HG03442 (cell line): Measurements from ENCODE around the gene ITGA1.
A peak's percentile ranks its signal among the peaks of the same experiment; 100 is the strongest.

ENCODE experiments used
- ATAC-seq: cut with Tn5 transposase; IDR thresholded peaks from one replicate; pipeline ENCODE4 v1.9.1; 2021; ENCODE audit warnings: mild to moderate bottlenecking, moderate library complexity; ENCODE audit not compliant: unreplicated experiment

Gene ITGA1

DNA sequence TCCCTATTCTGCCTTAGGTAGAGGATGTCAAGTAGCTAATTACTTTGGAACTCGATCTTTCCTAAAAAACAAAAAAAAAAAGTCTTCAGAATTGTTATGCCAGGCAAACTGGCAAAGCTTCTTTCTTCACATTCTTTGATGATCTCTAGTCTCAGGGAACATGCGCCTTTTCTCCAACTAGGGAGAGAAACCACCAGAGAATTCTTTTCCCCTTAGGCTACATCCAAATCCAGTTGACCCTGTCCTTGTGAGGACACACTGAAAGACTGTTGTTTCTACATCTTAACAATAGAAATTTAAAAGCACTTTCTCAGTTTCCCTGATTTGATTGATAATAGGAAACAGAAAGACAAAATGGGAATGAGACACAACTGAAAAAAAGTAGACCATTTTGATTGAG, 106.7 kb downstream of the ITGA1 start:
- ATAC-seq = no peak

DNA sequence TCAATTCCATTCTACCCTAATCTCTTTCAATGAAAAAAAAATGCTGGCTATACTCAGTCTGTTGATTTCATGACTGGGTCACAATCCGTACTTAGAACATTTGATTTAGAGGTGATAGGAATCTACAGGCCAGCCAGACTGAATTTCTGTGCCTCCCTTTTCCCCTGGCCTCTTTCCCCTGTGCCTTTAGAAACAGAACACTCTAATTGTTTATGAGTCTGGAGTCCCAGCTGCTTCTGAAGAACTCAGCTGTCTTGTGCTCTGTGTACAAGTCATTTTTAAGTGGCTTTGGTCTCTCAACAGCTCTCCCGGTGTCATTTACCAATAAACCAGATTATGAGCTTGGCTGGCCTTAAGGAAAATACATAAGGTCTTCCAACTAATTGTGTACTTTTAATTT, 107.4 kb downstream of the ITGA1 start:
- no peak for ATAC-seq

DNA sequence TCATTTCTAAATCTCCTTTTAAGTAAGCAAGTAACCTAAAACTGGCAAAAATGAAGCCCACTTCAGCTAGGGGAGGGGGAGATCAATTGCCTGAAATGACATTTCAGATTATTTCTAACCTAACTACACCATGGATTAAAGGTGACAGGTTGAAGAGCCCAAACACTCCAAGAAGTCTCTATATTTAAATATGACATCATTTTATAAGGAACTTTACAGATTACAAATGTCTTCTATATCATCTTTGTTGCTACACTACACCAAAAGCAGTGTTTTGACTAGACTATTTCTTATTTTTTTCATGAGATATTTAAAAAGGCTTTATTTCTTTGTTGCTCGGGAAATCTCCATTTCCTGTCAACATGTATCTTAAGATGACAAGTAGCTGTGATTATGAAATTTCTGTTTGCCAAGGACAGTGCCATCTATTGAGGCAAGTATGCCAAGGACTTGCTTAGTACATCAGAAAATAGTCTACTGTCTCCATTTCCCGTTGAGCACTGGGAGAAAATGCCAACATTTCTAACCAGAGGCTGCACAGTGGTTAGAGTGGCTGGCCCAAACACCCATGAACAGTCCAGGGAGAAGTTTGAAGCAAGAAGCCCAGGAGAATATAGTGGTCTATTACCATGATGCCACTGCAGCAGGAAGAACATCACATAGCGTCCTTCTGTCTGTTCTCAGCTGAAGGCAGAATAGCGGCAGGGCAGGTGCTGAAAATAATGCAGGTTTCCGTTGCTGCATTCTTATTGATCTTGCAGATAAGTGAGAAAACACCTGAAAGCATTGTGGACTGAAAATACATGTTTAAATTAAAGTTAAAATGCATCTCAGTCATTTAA, 108.1 kb downstream of the ITGA1 start:
- ATAC-seq = no peak

DNA sequence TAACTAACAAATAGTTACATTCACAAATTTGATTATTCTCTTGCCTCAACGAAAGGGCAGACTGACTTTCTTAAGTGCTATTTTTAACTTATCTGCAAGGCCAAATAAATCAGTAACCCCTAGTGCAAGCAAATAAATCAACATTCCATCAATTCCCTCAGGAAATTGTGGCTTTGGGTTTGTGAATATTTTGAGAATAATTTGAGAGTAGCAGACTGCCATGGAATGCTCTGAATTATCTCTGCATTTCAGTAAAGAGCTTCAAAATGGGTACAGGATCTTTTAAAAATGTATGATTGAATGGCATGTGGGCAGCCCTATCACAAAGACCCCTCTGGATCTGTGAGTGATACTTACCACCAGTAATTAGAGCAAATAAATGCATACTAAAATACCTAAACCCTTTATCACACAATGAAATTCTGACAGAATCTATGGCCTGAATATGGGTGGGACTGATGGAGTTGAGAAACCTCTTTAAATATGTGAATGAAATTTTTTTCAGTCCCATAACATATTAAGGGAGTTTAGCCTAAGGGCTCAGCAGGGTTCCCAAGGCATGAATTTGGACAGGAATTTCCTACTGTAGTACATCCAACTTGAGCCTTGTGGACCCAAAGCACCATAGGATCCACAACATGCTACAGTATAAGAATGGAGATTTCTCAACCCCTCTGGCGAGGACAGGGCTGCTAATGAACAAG, 109.0 kb downstream of the ITGA1 start:
- ATAC-seq = no peak

GRCh38 chr5:52897238-52897614, 109.5 kb downstream of the ITGA1 start:
- no peak for ATAC-seq

GRCh38 chr5:52898961-52899680, 111.4 kb downstream of the ITGA1 start:
- ATAC-seq = no peak

- ATAC-seq = no peak
Observed at GRCh38 chr5:52903142-52903541, 115.4 kb downstream of the ITGA1 start.

- ATAC-seq = no peak
Observed at GRCh38 chr5:52906343-52906742, 118.6 kb downstream of the ITGA1 start.

DNA sequence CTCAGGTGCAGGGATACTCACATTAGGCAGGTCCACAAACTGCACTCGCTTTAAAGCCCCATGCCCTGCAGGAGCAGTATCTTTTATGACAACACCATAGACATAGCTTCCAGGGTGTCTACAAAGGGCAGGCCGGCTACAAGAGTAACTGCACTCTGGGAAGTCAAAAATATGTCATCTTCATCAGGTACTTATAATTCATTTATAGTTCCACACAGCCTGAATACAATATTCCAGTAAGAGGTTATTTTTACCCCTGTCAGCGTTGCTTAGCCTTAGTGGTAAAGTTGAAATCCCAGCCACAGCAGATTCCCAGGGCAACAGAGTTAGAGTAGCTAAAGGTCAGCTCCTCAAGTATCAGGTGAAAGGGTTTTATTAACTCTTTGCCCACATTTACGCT, 119.1 kb downstream of the ITGA1 start:
- no peak for ATAC-seq

GRCh38 chr5:52909192-52909591, 121.5 kb downstream of the ITGA1 start:
- ATAC-seq = no peak

GRCh38 chr5:52910071-52910470, 122.4 kb downstream of the ITGA1 start:
- no peak for ATAC-seq

DNA sequence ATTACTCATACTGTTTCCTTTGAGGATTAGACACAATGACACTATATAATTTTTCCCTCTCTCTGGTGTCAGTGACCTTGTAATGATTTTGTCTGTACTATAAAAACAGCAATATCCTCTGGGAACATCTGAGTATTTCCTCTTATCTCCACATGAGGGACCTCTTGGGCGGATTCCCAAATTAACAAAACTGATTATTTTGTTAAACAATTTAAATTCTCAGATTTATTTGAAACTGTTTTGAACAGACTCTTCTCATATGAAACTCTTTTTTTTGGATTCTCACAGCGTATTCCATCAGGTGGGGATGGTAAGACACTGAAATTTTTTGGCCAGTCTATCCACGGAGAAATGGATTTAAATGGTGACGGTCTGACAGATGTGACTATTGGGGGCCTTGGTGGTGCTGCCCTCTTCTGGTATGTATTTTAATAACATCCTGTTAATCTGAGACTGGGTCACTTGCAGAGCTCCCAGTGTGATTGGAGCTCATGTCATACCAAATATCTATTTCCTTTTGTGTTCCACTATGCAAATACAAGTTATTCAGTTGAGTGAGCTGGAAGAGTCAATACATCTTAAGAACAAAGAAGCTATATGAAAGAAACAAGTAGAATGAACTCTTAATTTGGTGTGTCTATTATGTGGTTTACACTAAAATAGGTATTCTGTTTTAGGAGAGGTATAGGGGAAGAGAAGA, 127.6 kb downstream of the ITGA1 start:
- ATAC-seq = peak; percentile 99

- no peak for ATAC-seq
Observed at GRCh38 chr5:52920929-52921328, 133.2 kb downstream of the ITGA1 start.

DNA sequence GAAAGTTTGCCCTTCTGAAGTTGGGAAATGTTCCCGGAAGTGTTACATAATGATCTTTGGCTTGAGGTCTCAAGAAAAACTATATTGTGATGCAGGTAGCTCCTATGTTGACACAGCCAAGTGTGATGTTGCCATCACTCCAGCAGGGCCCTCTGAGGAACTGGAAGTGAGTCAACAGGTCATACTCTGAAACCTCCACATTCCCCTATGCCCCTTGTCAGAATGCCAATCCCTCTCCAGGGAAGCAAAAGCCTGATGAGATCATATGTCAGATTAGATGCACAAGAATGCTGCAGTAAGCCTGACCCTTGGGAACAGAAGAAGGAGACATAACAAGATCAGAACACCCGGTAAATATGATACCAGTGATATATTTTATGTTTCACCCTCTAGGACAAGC, 134.7 kb downstream of the ITGA1 start:
- no peak for ATAC-seq

- no peak for ATAC-seq
Observed at GRCh38 chr5:52924456-52924855, 136.7 kb downstream of the ITGA1 start.

- no peak for ATAC-seq
Observed at GRCh38 chr5:52925001-52925400, 137.3 kb downstream of the ITGA1 start.

GRCh38 chr5:52928689-52929088, 141.0 kb downstream of the ITGA1 start:
- ATAC-seq = no peak

DNA sequence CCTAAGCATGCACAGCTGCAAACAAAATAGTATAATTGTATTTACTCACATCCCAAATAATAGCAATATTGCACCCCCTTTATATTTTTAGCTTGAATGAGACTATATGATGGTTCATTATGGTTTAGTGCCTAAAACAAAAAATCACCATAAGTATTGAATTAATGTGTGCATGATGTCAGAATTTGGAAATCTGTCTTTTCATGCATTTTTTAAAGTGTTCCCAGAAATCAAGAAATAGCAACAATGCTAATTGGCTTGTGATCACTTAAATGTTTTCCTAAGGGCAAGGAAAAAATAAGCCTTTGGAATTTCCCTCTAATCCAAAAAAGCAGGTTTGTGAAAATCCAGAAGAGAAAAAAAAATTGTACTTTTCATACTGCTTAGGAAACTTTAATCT, 150.5 kb downstream of the ITGA1 start:
- no peak for ATAC-seq

DNA sequence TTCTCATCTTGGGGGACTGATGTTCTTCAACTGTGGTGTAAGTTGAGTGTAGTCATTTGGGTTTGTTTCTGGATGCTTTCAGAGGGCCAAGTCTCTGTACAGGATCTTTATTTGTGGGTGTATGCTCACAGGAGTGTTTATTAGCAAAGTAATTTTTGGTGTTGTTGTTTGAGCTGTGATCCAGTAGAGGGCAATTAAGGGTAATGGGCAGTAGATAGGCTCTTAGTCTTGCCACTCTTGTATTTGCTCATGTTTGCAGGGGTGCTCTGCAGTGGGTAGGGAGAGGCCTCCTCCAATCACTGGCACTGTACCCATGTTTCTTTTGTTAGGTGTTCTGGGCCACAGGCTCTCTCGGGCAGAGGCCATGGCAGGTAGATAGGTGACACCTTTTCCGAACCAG, 155.6 kb downstream of the ITGA1 start:
- ATAC-seq = no peak

DNA sequence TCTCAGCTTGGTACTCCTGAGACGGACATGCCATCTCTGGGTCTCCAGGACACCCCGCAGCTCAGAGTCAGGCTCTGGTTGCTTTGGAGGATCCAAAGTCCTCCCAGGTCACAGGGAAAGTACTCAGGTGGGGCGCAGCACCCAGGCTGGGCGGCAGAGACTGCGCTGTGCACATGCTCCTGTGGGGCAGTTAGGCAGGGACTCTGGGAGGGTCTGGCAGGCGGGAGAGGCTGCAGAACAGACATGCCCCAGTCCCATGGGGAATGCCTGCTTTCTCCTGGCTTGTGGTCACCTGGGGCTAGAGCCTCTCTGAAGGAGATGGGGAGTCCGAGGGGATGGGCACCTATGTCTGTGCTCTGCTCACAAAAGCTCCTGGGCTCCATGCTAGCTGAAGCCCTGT, 156.1 kb downstream of the ITGA1 start:
- ATAC-seq = no peak

- no peak for ATAC-seq
Observed at GRCh38 chr5:52945040-52945439, 157.3 kb downstream of the ITGA1 start.
